ENCODE measurements around the gene CEACAM8.
"Not testable (repeated sequence)": the region's sequence is repeated elsewhere in the genome, so short reads cannot be mapped to it uniquely, and the experiment has no call there.

CEACAM8 gene

GRCh38 chr19:42540071-42540553 is 54.6 kb downstream of the CEACAM8 start:
- H3K36me3 ChIP-seq (ENCODE audit: control insufficient read depth in 2 of 2, insufficient read depth in 2 of 2, low read length in 2 of 2), result no peaks in the 10 kb centered on the region
- no peak overlapping the region for H3K27ac ChIP-seq (ENCODE audit: low read length)
- no peaks in the 10 kb centered on the region for H3K27me3 ChIP-seq (ENCODE audit: control insufficient read depth in 1 of 2, insufficient read depth in 2 of 2, low read length in 2 of 2)
- no peak overlapping the region for H3K4me3 ChIP-seq (ENCODE audit: low read length in 2 of 2)
- no peaks in the 10 kb centered on the region for H3K4me1 ChIP-seq (ENCODE audit: control insufficient read depth, insufficient read depth, low read length)
- H3K9ac ChIP-seq (ENCODE audit: low read length in 2 of 2), result no peak overlapping the region
- no peaks in the 10 kb centered on the region for H3K9me3 ChIP-seq (ENCODE audit: control insufficient read depth in 2 of 2, low read length in 2 of 2)

- Histone ChIP-seq H3K4me3 (ENCODE audit: low read length in 2 of 2) (no peak overlapping the region), H3K9ac (ENCODE audit: low read length in 2 of 2) (no peak overlapping the region), H3K4me1 (ENCODE audit: control insufficient read depth, insufficient read depth, low read length) (no peaks in the 10 kb centered on the region), H3K9me3 (ENCODE audit: control insufficient read depth in 2 of 2, low read length in 2 of 2) (no peaks in the 10 kb centered on the region), H3K27me3 (ENCODE audit: control insufficient read depth in 1 of 2, insufficient read depth in 2 of 2, low read length in 2 of 2) (no peaks in the 10 kb centered on the region), H3K36me3 (ENCODE audit: control insufficient read depth in 2 of 2, insufficient read depth in 2 of 2, low read length in 2 of 2) (no peaks in the 10 kb centered on the region), H3K27ac (ENCODE audit: low read length) (no peak overlapping the region)
Measured at GRCh38 chr19:42538841-42539709, 55.6 kb downstream of the CEACAM8 start.

GRCh38 chr19:42535276-42535675 is 59.4 kb downstream of the CEACAM8 start:
- not testable (repeated sequence) for H3K4me3 ChIP-seq (ENCODE audit: low read length in 2 of 2); H3K9ac ChIP-seq (ENCODE audit: low read length in 2 of 2); H3K4me1 ChIP-seq (ENCODE audit: control insufficient read depth, insufficient read depth, low read length); H3K27ac ChIP-seq (ENCODE audit: low read length); H3K9me3 ChIP-seq (ENCODE audit: control insufficient read depth in 2 of 2, low read length in 2 of 2); H3K36me3 ChIP-seq (ENCODE audit: control insufficient read depth in 2 of 2, insufficient read depth in 2 of 2, low read length in 2 of 2); H3K27me3 ChIP-seq (ENCODE audit: control insufficient read depth in 1 of 2, insufficient read depth in 2 of 2, low read length in 2 of 2)

GRCh38 chr19:42534391-42534790 is 60.3 kb downstream of the CEACAM8 start:
- no peak overlapping the region for H3K9ac ChIP-seq (ENCODE audit: low read length in 2 of 2)
- H3K27me3 ChIP-seq (ENCODE audit: control insufficient read depth in 1 of 2, insufficient read depth in 2 of 2, low read length in 2 of 2), result no peaks in the 10 kb centered on the region
- no peaks in the 10 kb centered on the region for H3K4me1 ChIP-seq (ENCODE audit: control insufficient read depth, insufficient read depth, low read length)
- no peak overlapping the region for H3K27ac ChIP-seq (ENCODE audit: low read length)
- no peaks in the 10 kb centered on the region for H3K36me3 ChIP-seq (ENCODE audit: control insufficient read depth in 2 of 2, insufficient read depth in 2 of 2, low read length in 2 of 2)
- no peak overlapping the region for H3K4me3 ChIP-seq (ENCODE audit: low read length in 2 of 2)
- no peaks in the 10 kb centered on the region for H3K9me3 ChIP-seq (ENCODE audit: control insufficient read depth in 2 of 2, low read length in 2 of 2)

- Histone ChIP-seq H3K27me3 (ENCODE audit: control insufficient read depth in 1 of 2, insufficient read depth in 2 of 2, low read length in 2 of 2) (no peaks in the 10 kb centered on the region), H3K4me1 (ENCODE audit: control insufficient read depth, insufficient read depth, low read length) (no peaks in the 10 kb centered on the region), H3K9me3 (ENCODE audit: control insufficient read depth in 2 of 2, low read length in 2 of 2) (no peaks in the 10 kb centered on the region), H3K27ac (ENCODE audit: low read length) (no peak overlapping the region), H3K36me3 (ENCODE audit: control insufficient read depth in 2 of 2, insufficient read depth in 2 of 2, low read length in 2 of 2) (no peaks in the 10 kb centered on the region), H3K9ac (ENCODE audit: low read length in 2 of 2) (no peak overlapping the region), H3K4me3 (ENCODE audit: low read length in 2 of 2) (no peak overlapping the region)
Measured at GRCh38 chr19:42532891-42533290, 61.8 kb downstream of the CEACAM8 start.

GRCh38 chr19:42531313-42531712 is 63.4 kb downstream of the CEACAM8 start:
- H3K36me3 ChIP-seq (ENCODE audit: control insufficient read depth in 2 of 2, insufficient read depth in 2 of 2, low read length in 2 of 2), result no peaks in the 10 kb centered on the region
- no peak overlapping the region for H3K4me3 ChIP-seq (ENCODE audit: low read length in 2 of 2)
- H3K4me1 ChIP-seq (ENCODE audit: control insufficient read depth, insufficient read depth, low read length), result no peaks in the 10 kb centered on the region

More at GRCh38 chr19:42531313-42531712, 63.4 kb downstream of the CEACAM8 start:
- Histone ChIP-seq H3K27ac (ENCODE audit: low read length) (no peak overlapping the region), H3K9me3 (ENCODE audit: control insufficient read depth in 2 of 2, low read length in 2 of 2) (no peaks in the 10 kb centered on the region), H3K9ac (ENCODE audit: low read length in 2 of 2) (no peak overlapping the region), H3K27me3 (ENCODE audit: control insufficient read depth in 1 of 2, insufficient read depth in 2 of 2, low read length in 2 of 2) (no peaks in the 10 kb centered on the region)
